Osteoblast (primary cell): Measurements from ENCODE around the gene HNRNPL. TPM values are rescaled to one million over a fixed set of nuclear protein-coding genes. Genes with fewer than 3 reads are reported as not detected.

Experiments used
- DNase-seq: peaks from one replicate; pipeline ENCODE4 v3.0.0; 2011; ENCODE audit warnings: low spot score, mixed read lengths; ENCODE audit not compliant: insufficient read length; ENCODE audit errors: missing footprints
- H2AFZ ChIP-seq: 2 replicates; pipeline ENCODE4 v1.6.0; 2011; ENCODE audit warnings: mild to moderate bottlenecking, low read length
- H3K27ac ChIP-seq: 2 replicates; pipeline ENCODE4 v1.5.1; 2011; ENCODE audit warnings: mild to moderate bottlenecking, low read depth, low read length, moderate library complexity
- H3K27me3 ChIP-seq: 2 replicates; pipeline ENCODE4 v1.6.0; 2012; ENCODE audit warnings: mild to moderate bottlenecking, control low read depth, inconsistent platforms, low read length, moderate library complexity; ENCODE audit not compliant: insufficient read depth
- H3K36me3 ChIP-seq: 2 replicates; pipeline ENCODE4 v1.5.1; 2011; ENCODE audit warnings: mild to moderate bottlenecking, low read length, control low read depth, moderate library complexity; ENCODE audit not compliant: insufficient read depth
- H3K4me1 ChIP-seq: 2 replicates; pipeline ENCODE4 v1.5.1; 2011; ENCODE audit warnings: mild to moderate bottlenecking, low read length, control low read depth, moderate library complexity; ENCODE audit not compliant: insufficient read depth
- H3K4me2 ChIP-seq: 2 replicates; pipeline ENCODE4 v1.6.0; 2011; ENCODE audit warnings: mild to moderate bottlenecking, low read length; ENCODE audit not compliant: insufficient read depth
- H3K4me3 ChIP-seq: fragments of 200-600 bp; sonication (generic); 3 replicates; pipeline ENCODE4 v1.5.1; 2012; ENCODE audit warnings: mild to moderate bottlenecking, low read length, inconsistent platforms; ENCODE audit not compliant: insufficient read depth
- H3K79me2 ChIP-seq: 2 replicates; pipeline ENCODE4 v1.6.0; 2012; ENCODE audit warnings: mild to moderate bottlenecking, low read length, control low read depth, inconsistent platforms; ENCODE audit not compliant: insufficient read depth
- H3K9me3 ChIP-seq: 2 replicates; pipeline ENCODE4 v1.5.1; 2011; ENCODE audit warnings: low read depth, low read length, control low read depth
- H4K20me1 ChIP-seq: 2 replicates; pipeline ENCODE4 v1.6.0; 2012; ENCODE audit warnings: mild to moderate bottlenecking, low read length, control low read depth; ENCODE audit not compliant: insufficient read depth
- CTCF ChIP-seq: IDR thresholded peaks from 2 replicates; pipeline ENCODE4 v1.5.1; 2011; ENCODE audit warnings: mild to moderate bottlenecking, low read depth, low read length, moderate library complexity; ENCODE audit errors: extremely low read depth
- total RNA-seq: library from RNA; depleted of rRNA; stranded (reverse); fragments of >200 nt; gene quantifications from 2 replicates; pipeline ENCODE4 v1.2.3, GENCODE V29; 2012

The HNRNPL gene
- total RNA-seq: 188 and 201 TPM in 2 replicates

- Histone ChIP-seq H3K27me3 (no peaks in the 10 kb centered on the region), H4K20me1 (peaks cover 39% of the 10 kb centered on the region), H2AFZ (peak within 1 kb of the TSS; percentile 67), H3K27ac (peak within 1 kb of the TSS; percentile 84), H3K4me3 (peak within 1 kb of the TSS; percentile 91), H3K4me1 (peaks cover 27% of the 10 kb centered on the region), H3K36me3 (peaks cover 37% of the 10 kb centered on the region), H3K9me3 (no peaks in the 10 kb centered on the region), H3K79me2 (peaks cover 42% of the 10 kb centered on the region), H3K4me2 (peak within 1 kb of the TSS; percentile 96)
- TF ChIP-seq CTCF: peak; percentile 33
- peak; percentile 100 for DNase-seq
These were observed at the start of gene HNRNPL for GRCh38 chr19:38849860-38850435. HNRNPL (minus strand) TSS chr19:38849986; CDS start chr19:38849966, 20 bp downstream.

GRCh38 chr19:38898788-38899446 lies 49.1 kb upstream of the HNRNPL start:
- peak overlapping the region; percentile 84 for H3K4me3 ChIP-seq

GRCh38 chr19:38894968-38895367 lies 45.2 kb upstream of the HNRNPL start:
- no peaks in the 10 kb centered on the region for H3K9me3 ChIP-seq
- peaks cover 7% of the 10 kb centered on the region for H3K4me1 ChIP-seq
- no peak overlapping the region for H3K27ac ChIP-seq
- H3K36me3 ChIP-seq: no peaks in the 10 kb centered on the region
- no peak overlapping the region for H3K4me2 ChIP-seq
- no peak for TF ChIP-seq CTCF
- no peak overlapping the region for H3K4me3 ChIP-seq
- H3K79me2 ChIP-seq: peaks cover 36% of the 10 kb centered on the region
- H3K27me3 ChIP-seq: no peaks in the 10 kb centered on the region
- peak; percentile 62 for DNase-seq
- peaks cover 6% of the 10 kb centered on the region for H4K20me1 ChIP-seq
- no peak overlapping the region for H2AFZ ChIP-seq

More at GRCh38 chr19:38898788-38899446, 49.1 kb upstream of the HNRNPL start:
- H3K27me3 ChIP-seq: no peaks in the 10 kb centered on the region
- peaks cover 59% of the 10 kb centered on the region for H3K79me2 ChIP-seq
- H3K9me3 ChIP-seq: no peaks in the 10 kb centered on the region
- H3K27ac ChIP-seq: peak overlapping the region; percentile 79
- peak; percentile 87 for DNase-seq
- H3K4me2 ChIP-seq: peak overlapping the region; percentile 99
- peaks cover 17% of the 10 kb centered on the region for H3K4me1 ChIP-seq
- peak overlapping the region; percentile 97 for H2AFZ ChIP-seq
- no peaks in the 10 kb centered on the region for H3K36me3 ChIP-seq
- TF ChIP-seq CTCF: no peak
- peaks cover 6% of the 10 kb centered on the region for H4K20me1 ChIP-seq

- H2AFZ ChIP-seq: no peak overlapping the region
- H3K79me2 ChIP-seq: peaks cover 26% of the 10 kb centered on the region
- H3K4me2 ChIP-seq: no peak overlapping the region
- H3K36me3 ChIP-seq: peaks cover 7% of the 10 kb centered on the region
- H4K20me1 ChIP-seq: peaks cover 6% of the 10 kb centered on the region
- TF ChIP-seq CTCF: no peak
- no peak overlapping the region for H3K27ac ChIP-seq
- peak; percentile 66 for DNase-seq
- H3K27me3 ChIP-seq: no peaks in the 10 kb centered on the region
- no peak overlapping the region for H3K4me3 ChIP-seq
- H3K9me3 ChIP-seq: no peaks in the 10 kb centered on the region
- peaks cover under 1% of the 10 kb centered on the region for H3K4me1 ChIP-seq
These were observed 43.6 kb upstream of the HNRNPL start for GRCh38 chr19:38893341-38893771.
